ENCODE data around the gene PSME2.

Gene PSME2

GRCh38 chr14:24149302-24149969, 3.0 kb upstream of the PSME2 start:
- Histone ChIP-seq H3K4me3 (ENCODE audit: low read depth, low read length) (no peak overlapping the region), H3K36me3 (replicated peaks) (peaks cover 33% of the 10 kb centered on the region), H3K27me3 (replicated peaks) (no peaks in the 10 kb centered on the region), H3K27ac (no peak overlapping the region)
- in situ Hi-C loops (cut with HindIII; ENCODE audit: low pct_ligation_motif_present, low sequenced_read_pairs): no loop called here
- DNase-seq: no peak
- TF ChIP-seq CTCF (IDR thresholded peaks at IDR 0.05; ENCODE audit: low read depth, low read length, missing control alignments): no peak

- no peak for TF ChIP-seq CTCF (IDR thresholded peaks at IDR 0.05; ENCODE audit: low read depth, low read length, missing control alignments)
- H3K36me3 ChIP-seq (replicated peaks): peaks cover 38% of the 10 kb centered on the region
- no peak for DNase-seq
- in situ Hi-C loops (cut with HindIII; ENCODE audit: low pct_ligation_motif_present, low sequenced_read_pairs): no loop called here
- H3K4me3 ChIP-seq (ENCODE audit: low read depth, low read length): peak overlapping the region; percentile 91
- peak overlapping the region; percentile 46 for H3K27ac ChIP-seq
- H3K27me3 ChIP-seq (replicated peaks): no peaks in the 10 kb centered on the region
These were observed 1.5 kb upstream of the PSME2 start for GRCh38 chr14:24147761-24148428.

- in situ Hi-C loops (cut with HindIII; ENCODE audit: low pct_ligation_motif_present, low sequenced_read_pairs): no loop called here
- peak; percentile 97 for DNase-seq
- Histone ChIP-seq H3K27me3 (replicated peaks) (no peaks in the 10 kb centered on the region), H3K27ac (peak within 1 kb of the TSS; percentile 82), H3K36me3 (replicated peaks) (peaks cover 33% of the 10 kb centered on the region), H3K4me3 (ENCODE audit: low read depth, low read length) (peak within 1 kb of the TSS; percentile 91)
- no peak for TF ChIP-seq CTCF (IDR thresholded peaks at IDR 0.05; ENCODE audit: low read depth, low read length, missing control alignments)
These were observed 759 bp upstream of the PSME2 start, which contains the start of gene RNF31 for GRCh38 chr14:24146978-24147760. TSS of gene RNF31 (plus strand) at chr14:24147498. CDS start at chr14:24147699, 201 bp downstream.

- Histone ChIP-seq H3K27me3 (replicated peaks) (no peaks in the 10 kb centered on the region), H3K36me3 (replicated peaks) (peaks cover 20% of the 10 kb centered on the region), H3K4me3 (ENCODE audit: low read depth, low read length) (peak overlapping the region; percentile 91), H3K27ac (peak overlapping the region; percentile 82)
- in situ Hi-C loops (cut with HindIII; ENCODE audit: low pct_ligation_motif_present, low sequenced_read_pairs): no loop called here
- no peak for TF ChIP-seq CTCF (IDR thresholded peaks at IDR 0.05; ENCODE audit: low read depth, low read length, missing control alignments)
- no peak for DNase-seq
These were observed 539 bp downstream of the PSME2 start for GRCh38 chr14:24145690-24146452.

- DNase-seq: no peak
- H3K27me3 ChIP-seq (replicated peaks): no peaks in the 10 kb centered on the region
- TF ChIP-seq CTCF (IDR thresholded peaks at IDR 0.05; ENCODE audit: low read depth, low read length, missing control alignments): no peak
- in situ Hi-C loops (cut with HindIII; ENCODE audit: low pct_ligation_motif_present, low sequenced_read_pairs): no loop called here
- H3K27ac ChIP-seq: no peak overlapping the region
- no peak overlapping the region for H3K4me3 ChIP-seq (ENCODE audit: low read depth, low read length)
- peaks cover 15% of the 10 kb centered on the region for H3K36me3 ChIP-seq (replicated peaks)
These were observed 1.2 kb downstream of the PSME2 start for GRCh38 chr14:24145219-24145618.

Measured in brain microvascular endothelial cell (primary cell).